ENCODE results near the gene CRYGS. TPM values are rescaled to one million over a fixed set of nuclear protein-coding genes. Genes with fewer than 3 reads are reported as not detected.
A peak's percentile ranks its signal among the peaks of the same experiment; 100 is the strongest.
"Not testable (repeated sequence)": the region's sequence is repeated elsewhere in the genome, so short reads cannot be mapped to it uniquely, and the experiment has no call there.

The CRYGS gene
- total and polyA plus RNA-seq, 4 donors: 1.2 to 5.8 (median 2.8) TPM

DNA sequence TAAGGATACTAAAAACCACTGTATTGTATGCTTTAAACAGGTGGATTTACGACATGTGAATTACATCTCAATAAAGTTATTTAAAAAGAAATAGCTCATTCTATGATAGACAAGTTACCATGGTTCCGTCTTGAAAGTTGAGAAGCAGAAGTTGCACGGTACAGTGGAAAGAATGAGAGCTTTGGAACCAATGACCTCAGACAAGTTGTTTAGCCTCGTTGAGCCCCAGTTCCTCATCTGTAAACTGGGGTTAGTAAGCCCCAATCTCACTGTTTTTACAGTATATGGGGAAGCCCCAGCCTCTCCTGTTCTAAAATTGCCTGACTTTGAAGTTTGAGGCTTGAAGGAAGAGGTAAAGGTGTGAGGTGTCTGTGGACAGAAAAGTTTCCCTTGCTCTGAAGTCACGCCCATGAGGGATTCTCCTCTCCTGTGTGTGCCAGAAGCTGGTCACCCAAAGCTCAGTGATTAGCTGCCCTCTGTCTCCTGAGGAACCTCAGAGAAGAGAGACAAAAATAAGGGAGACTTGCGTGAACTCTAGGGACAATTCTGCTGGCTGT lies 10.0 kb downstream of the CRYGS start:
- DNase-seq (no peak), ATAC-seq (ENCODE audit: insufficient read depth, low FRiP score) (no peak)
- Histone ChIP-seq H3K27ac (ENCODE audit: low read depth in 1 of 2, low read length in 1 of 2) (no peak overlapping the region), H3K4me1 (ENCODE audit: control insufficient read depth in 5 of 5, insufficient read depth in 5 of 5, low read length in 5 of 5) (peaks cover 0 to 9% (median 5%) of the 10 kb centered on the region in 5 donors), H3K27me3 (ENCODE audit: control insufficient read depth in 3 of 3, insufficient read depth in 3 of 3, low read length in 2 of 3) (no peaks in the 10 kb centered on the region), H3K36me3 (ENCODE audit: control insufficient read depth in 4 of 4, insufficient read depth in 4 of 4, low read length in 4 of 4) (peaks cover 0 to 3% (median 1%) of the 10 kb centered on the region in 4 donors), H3K9ac (ENCODE audit: insufficient read depth in 1 of 2, low read length in 2 of 2) (no peak overlapping the region), H3K9me3 (ENCODE audit: control insufficient read depth in 4 of 4, insufficient read depth in 3 of 4, low read length in 3 of 4) (no peaks in the 10 kb centered on the region), H3K4me3 (no peak overlapping the region)
- WGBS, 2 donors: 55 to 72% methylated on average over 6 of the region's 6 CpGs
- no peak for TF ChIP-seq CTCF (IDR thresholded peaks at IDR 0.05; ENCODE audit: control extremely low read depth, extremely low read depth)

DNA sequence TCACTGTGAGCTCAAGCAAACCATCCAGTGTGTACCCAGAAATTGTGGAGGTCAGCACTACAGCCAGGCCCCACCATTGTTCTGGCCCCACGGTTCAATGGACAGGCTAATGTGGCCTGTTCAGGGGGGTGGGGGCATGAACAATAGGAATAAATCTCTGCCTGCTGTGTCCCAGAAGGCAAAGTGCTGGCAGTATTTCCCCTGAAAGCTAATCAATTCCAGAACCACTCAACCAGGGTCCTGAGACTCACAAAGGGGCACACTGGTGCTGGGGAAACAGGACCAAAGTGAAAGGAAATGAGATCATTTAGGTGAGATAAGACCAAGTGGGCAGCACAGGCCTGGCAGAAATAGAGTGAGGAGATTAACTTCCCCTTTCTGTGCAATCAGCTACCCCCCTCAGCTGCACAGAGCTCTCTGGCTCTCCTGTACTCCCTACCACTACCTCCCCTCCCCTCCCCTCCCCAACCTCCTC lies 11.5 kb downstream of the CRYGS start:
- H3K27me3 ChIP-seq (ENCODE audit: control insufficient read depth in 3 of 3, insufficient read depth in 3 of 3, low read length in 2 of 3): no peaks in the 10 kb centered on the region
- H3K4me1 ChIP-seq (ENCODE audit: control insufficient read depth in 5 of 5, insufficient read depth in 5 of 5, low read length in 5 of 5): peaks cover 0 to 9% (median 5%) of the 10 kb centered on the region in 5 donors
- ATAC-seq (ENCODE audit: insufficient read depth, low FRiP score): no peak

GRCh38 chr3:186531694-186532093 lies 12.5 kb downstream of the CRYGS start:
- not testable (repeated sequence) for H3K4me1 ChIP-seq (ENCODE audit: control insufficient read depth in 5 of 5, insufficient read depth in 5 of 5, low read length in 5 of 5); H3K9me3 ChIP-seq (ENCODE audit: control insufficient read depth in 4 of 4, insufficient read depth in 3 of 4, low read length in 3 of 4); H3K36me3 ChIP-seq (ENCODE audit: control insufficient read depth in 4 of 4, insufficient read depth in 4 of 4, low read length in 4 of 4); H3K4me3 ChIP-seq; ATAC-seq (ENCODE audit: insufficient read depth, low FRiP score); H3K27me3 ChIP-seq (ENCODE audit: control insufficient read depth in 3 of 3, insufficient read depth in 3 of 3, low read length in 2 of 3); H3K27ac ChIP-seq (ENCODE audit: low read depth in 1 of 2, low read length in 1 of 2); DNase-seq; H3K9ac ChIP-seq (ENCODE audit: insufficient read depth in 1 of 2, low read length in 2 of 2)
- 94 to 98% methylated on average over 3 of the region's 3 CpGs for WGBS, 2 donors

More for the DNA sequence above, 11.5 kb downstream of the CRYGS start:
- TF ChIP-seq CTCF (IDR thresholded peaks at IDR 0.05; ENCODE audit: control extremely low read depth, extremely low read depth): no peak
- no peak for DNase-seq
- Histone ChIP-seq H3K9me3 (ENCODE audit: control insufficient read depth in 4 of 4, insufficient read depth in 3 of 4, low read length in 3 of 4) (no peaks in the 10 kb centered on the region), H3K9ac (ENCODE audit: insufficient read depth in 1 of 2, low read length in 2 of 2) (no peak overlapping the region), H3K36me3 (ENCODE audit: control insufficient read depth in 4 of 4, insufficient read depth in 4 of 4, low read length in 4 of 4) (no peaks in the 10 kb centered on the region), H3K4me3 (no peak overlapping the region), H3K27ac (ENCODE audit: low read depth in 1 of 2, low read length in 1 of 2) (no peak overlapping the region)
- WGBS, 2 donors: 26 to 52% methylated on average over 1 of the region's 1 CpG

DNA sequence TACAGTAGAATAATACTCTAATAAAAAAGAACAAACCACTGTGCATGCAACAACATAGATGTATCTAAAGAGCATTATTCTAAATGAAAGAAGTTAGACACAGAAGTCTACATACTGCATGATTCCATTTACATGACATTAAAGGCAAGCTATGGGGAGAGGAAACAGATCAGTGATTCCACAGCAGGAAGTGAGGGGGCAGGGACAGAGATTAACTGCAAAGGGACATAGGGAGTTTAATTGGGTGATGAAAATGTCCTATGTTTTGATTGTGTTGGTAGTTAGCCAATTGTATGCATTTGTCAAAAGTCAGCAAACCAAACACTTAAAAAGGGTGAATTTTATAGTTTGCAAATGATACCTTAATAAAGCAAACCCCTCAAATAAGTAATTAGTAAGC lies 13.8 kb downstream of the CRYGS start:
- ATAC-seq (ENCODE audit: insufficient read depth, low FRiP score) (no peak), DNase-seq (peak in 2 of 3 donors; percentile 60 to 67)
- no peak for TF ChIP-seq CTCF (IDR thresholded peaks at IDR 0.05; ENCODE audit: control extremely low read depth, extremely low read depth)

More for the DNA sequence above, 13.8 kb downstream of the CRYGS start:
- H3K36me3 ChIP-seq (ENCODE audit: control insufficient read depth in 4 of 4, insufficient read depth in 4 of 4, low read length in 4 of 4): no peaks in the 10 kb centered on the region
- H3K4me3 ChIP-seq: no peak overlapping the region
- H3K27me3 ChIP-seq (ENCODE audit: control insufficient read depth in 3 of 3, insufficient read depth in 3 of 3, low read length in 2 of 3): no peaks in the 10 kb centered on the region
- H3K9ac ChIP-seq (ENCODE audit: insufficient read depth in 1 of 2, low read length in 2 of 2): no peak overlapping the region
- H3K4me1 ChIP-seq (ENCODE audit: control insufficient read depth in 5 of 5, insufficient read depth in 5 of 5, low read length in 5 of 5): peaks cover 0 to 9% (median 2%) of the 10 kb centered on the region in 5 donors
- H3K27ac ChIP-seq (ENCODE audit: low read depth in 1 of 2, low read length in 1 of 2): no peak overlapping the region
- H3K9me3 ChIP-seq (ENCODE audit: control insufficient read depth in 4 of 4, insufficient read depth in 3 of 4, low read length in 3 of 4): no peaks in the 10 kb centered on the region

Data from lung (tissue), 12 donors.